Measurements from ENCODE around the gene SPSB1. TPM values are rescaled to one million over a fixed set of nuclear protein-coding genes. Genes with fewer than 3 reads are reported as not detected.

SPSB1 gene
- total and polyA plus RNA-seq, 2 experiments from 2014 or later: 13.5 to 22.7 TPM

GRCh38 chr1:9324246-9325096 is 31.8 kb downstream of the SPSB1 start:
- Histone ChIP-seq H3K4me3 (no peak overlapping the region), H3K36me3 (ENCODE audit: low read depth) (no peaks in the 10 kb centered on the region), H3K27me3 (replicated peaks; ENCODE audit: insufficient read depth) (no peaks in the 10 kb centered on the region), H3K4me2 (ENCODE audit: unreplicated experiment) (no peak overlapping the region), H3K9me3 (ENCODE audit: low read depth) (no peaks in the 10 kb centered on the region), H3K79me2 (ENCODE audit: insufficient read depth) (peaks cover 95% of the 10 kb centered on the region), H2AFZ (no peak overlapping the region), H3K27ac (no peak overlapping the region), H3K9me2 (ENCODE audit: insufficient read depth) (no peaks in the 10 kb centered on the region), H3K9ac (no peak overlapping the region), H3K4me1 (ENCODE audit: insufficient read depth) (peaks cover 31% of the 10 kb centered on the region), H4K20me1 (ENCODE audit: insufficient read depth) (peaks cover 5% of the 10 kb centered on the region; the same call in 1 of the 2 replicates), H3F3A (ENCODE audit: insufficient read depth) (peaks cover 10% of the 10 kb centered on the region; the same call in 1 of the 2 replicates)
- DNase-seq: no peak
- WGBS, 2 experiments (ENCODE audit: low coverage in 1 of 2, low lambda C conversion rate in 2 of 2, missing lambda C conversion rate in 2 of 2): 87 to 89% methylated on average over 32 to 33 of the region's 33 CpGs
- TF ChIP-seq EZH2 (IDR thresholded peaks at IDR 0.05; ENCODE audit: insufficient read depth, poor library complexity, severe bottlenecking) (no peak), EZH2phosphoT487 (IDR thresholded peaks at IDR 0.05; ENCODE audit: insufficient read depth, low read depth) (no peak)
- in situ Hi-C loops (cut with MboI): no loop called here

GRCh38 chr1:9326596-9326995 is 33.9 kb downstream of the SPSB1 start:
- Histone ChIP-seq H2AFZ (no peak overlapping the region), H3K9ac (peak overlapping the region; percentile 65), H3K9me3 (ENCODE audit: low read depth) (no peaks in the 10 kb centered on the region), H3K4me1 (ENCODE audit: insufficient read depth) (peaks cover 20% of the 10 kb centered on the region), H3K4me3 (no peak overlapping the region), H4K20me1 (ENCODE audit: insufficient read depth) (peaks cover 5% of the 10 kb centered on the region; the same call in 1 of the 2 replicates), H3K27ac (peak overlapping the region; percentile 65), H3F3A (ENCODE audit: insufficient read depth) (0 out of 2 replicates have a peak, but pooled peaks cover under 1% of the 10 kb centered on the region), H3K79me2 (ENCODE audit: insufficient read depth) (peaks cover 95% of the 10 kb centered on the region), H3K27me3 (replicated peaks; ENCODE audit: insufficient read depth) (no peaks in the 10 kb centered on the region), H3K9me2 (ENCODE audit: insufficient read depth) (no peaks in the 10 kb centered on the region), H3K36me3 (ENCODE audit: low read depth) (no peaks in the 10 kb centered on the region), H3K4me2 (ENCODE audit: unreplicated experiment) (peak overlapping the region; percentile 35)
- WGBS, 2 experiments (ENCODE audit: low coverage in 1 of 2, low lambda C conversion rate in 2 of 2, missing lambda C conversion rate in 2 of 2): 42 to 47% methylated on average over 9 of the region's 9 CpGs
- no peak for TF ChIP-seq EZH2phosphoT487 (IDR thresholded peaks at IDR 0.05; ENCODE audit: insufficient read depth, low read depth)
- no peak for TF ChIP-seq EZH2 (IDR thresholded peaks at IDR 0.05; ENCODE audit: insufficient read depth, poor library complexity, severe bottlenecking)
- DNase-seq: peak; percentile 79
- in situ Hi-C loops (cut with MboI): no loop called here

GRCh38 chr1:9328201-9328600 is 35.5 kb downstream of the SPSB1 start:
- no peak overlapping the region for H3K27ac ChIP-seq
- peaks cover 95% of the 10 kb centered on the region for H3K79me2 ChIP-seq (ENCODE audit: insufficient read depth)
- peaks cover 9% of the 10 kb centered on the region; the same call in 1 of the 2 replicates for H3F3A ChIP-seq (ENCODE audit: insufficient read depth)
- in situ Hi-C loops (cut with MboI): no loop called here
- no peak overlapping the region for H3K4me2 ChIP-seq (ENCODE audit: unreplicated experiment)
- WGBS, 2 experiments (ENCODE audit: low coverage in 1 of 2, low lambda C conversion rate in 2 of 2, missing lambda C conversion rate in 2 of 2): 91 to 95% methylated on average over 9 of the region's 9 CpGs
- H3K4me3 ChIP-seq: no peak overlapping the region
- H3K36me3 ChIP-seq (ENCODE audit: low read depth): no peaks in the 10 kb centered on the region
- no peak overlapping the region for H3K9ac ChIP-seq
- TF ChIP-seq EZH2 (IDR thresholded peaks at IDR 0.05; ENCODE audit: insufficient read depth, poor library complexity, severe bottlenecking) (no peak), EZH2phosphoT487 (IDR thresholded peaks at IDR 0.05; ENCODE audit: insufficient read depth, low read depth) (no peak)
- peaks cover 17% of the 10 kb centered on the region for H3K4me1 ChIP-seq (ENCODE audit: insufficient read depth)
- H3K27me3 ChIP-seq (replicated peaks; ENCODE audit: insufficient read depth): no peaks in the 10 kb centered on the region
- no peak for DNase-seq
- H2AFZ ChIP-seq: no peak overlapping the region
- H3K9me2 ChIP-seq (ENCODE audit: insufficient read depth): no peaks in the 10 kb centered on the region
- H3K9me3 ChIP-seq (ENCODE audit: low read depth): no peaks in the 10 kb centered on the region
- H4K20me1 ChIP-seq (ENCODE audit: insufficient read depth): peaks cover 5% of the 10 kb centered on the region; the same call in 1 of the 2 replicates

- Histone ChIP-seq H3K27ac (no peak overlapping the region), H3K4me3 (no peak overlapping the region), H3K36me3 (ENCODE audit: low read depth) (no peaks in the 10 kb centered on the region), H3K4me1 (ENCODE audit: insufficient read depth) (peaks cover 17% of the 10 kb centered on the region), H3K9me2 (ENCODE audit: insufficient read depth) (no peaks in the 10 kb centered on the region), H3K9me3 (ENCODE audit: low read depth) (no peaks in the 10 kb centered on the region), H2AFZ (no peak overlapping the region), H3K79me2 (ENCODE audit: insufficient read depth) (peaks cover 95% of the 10 kb centered on the region), H4K20me1 (ENCODE audit: insufficient read depth) (peaks cover 5% of the 10 kb centered on the region; the same call in 1 of the 2 replicates), H3K27me3 (replicated peaks; ENCODE audit: insufficient read depth) (no peaks in the 10 kb centered on the region), H3F3A (ENCODE audit: insufficient read depth) (peaks cover 9% of the 10 kb centered on the region; the same call in 1 of the 2 replicates), H3K4me2 (ENCODE audit: unreplicated experiment) (no peak overlapping the region), H3K9ac (no peak overlapping the region)
- TF ChIP-seq EZH2phosphoT487 (IDR thresholded peaks at IDR 0.05; ENCODE audit: insufficient read depth, low read depth) (no peak), EZH2 (IDR thresholded peaks at IDR 0.05; ENCODE audit: insufficient read depth, poor library complexity, severe bottlenecking) (no peak)
- DNase-seq: no peak
- WGBS, 2 experiments (ENCODE audit: low coverage in 1 of 2, low lambda C conversion rate in 2 of 2, missing lambda C conversion rate in 2 of 2): 82 to 89% methylated on average over 12 of the region's 12 CpGs
- in situ Hi-C loops (cut with MboI): no loop called here
Observed at GRCh38 chr1:9328715-9329114, 36.0 kb downstream of the SPSB1 start.
